GM21381 (cell line): ENCODE measurements around the gene SRGN.
"Not testable (repeated sequence)": the region's sequence is repeated elsewhere in the genome, so short reads cannot be mapped to it uniquely, and the experiment has no call there.

Source experiments
- ATAC-seq: cut with Tn5 transposase; IDR thresholded peaks from one replicate; pipeline ENCODE4 v1.9.1; 2021; ENCODE audit warnings: mild to moderate bottlenecking, moderate library complexity; ENCODE audit not compliant: unreplicated experiment

Gene SRGN

GRCh38 chr10:69087590-69088470, at the start of gene SRGN:
Gene SRGN (plus strand): TSS chr10:69088103. CDS start chr10:69088158, 55 bp downstream.
- peak; percentile 57 for ATAC-seq

- ATAC-seq, result not testable (repeated sequence)
Measured at GRCh38 chr10:69040904-69041303, 47.0 kb upstream of the SRGN start.

- no peak for ATAC-seq
Measured at GRCh38 chr10:69042417-69042816, 45.5 kb upstream of the SRGN start.

- no peak for ATAC-seq
Measured at GRCh38 chr10:69042838-69043237, 45.1 kb upstream of the SRGN start.

- no peak for ATAC-seq
Measured at GRCh38 chr10:69043931-69044531, 43.9 kb upstream of the SRGN start.

- no peak for ATAC-seq
Measured at GRCh38 chr10:69044546-69044945, 43.4 kb upstream of the SRGN start.

GRCh38 chr10:69045441-69046300, 42.2 kb upstream of the SRGN start:
- ATAC-seq, result peak; percentile 53

- ATAC-seq, result no peak
Measured at GRCh38 chr10:69047111-69047832, 40.6 kb upstream of the SRGN start.

GRCh38 chr10:69048103-69048502, 39.8 kb upstream of the SRGN start:
- no peak for ATAC-seq

- ATAC-seq, result no peak
Measured at GRCh38 chr10:69049566-69049961, 38.3 kb upstream of the SRGN start.

- ATAC-seq, result no peak
Measured at GRCh38 chr10:69051303-69051702, 36.6 kb upstream of the SRGN start.

- ATAC-seq, result no peak
Measured at GRCh38 chr10:69051710-69052487, 36.0 kb upstream of the SRGN start.

GRCh38 chr10:69052736-69053135, 35.2 kb upstream of the SRGN start:
- ATAC-seq, result no peak

GRCh38 chr10:69055241-69055640, 32.7 kb upstream of the SRGN start:
- ATAC-seq, result no peak

- ATAC-seq, result peak; percentile 34
Measured at GRCh38 chr10:69056129-69056528, 31.8 kb upstream of the SRGN start.

GRCh38 chr10:69056536-69057260, 31.2 kb upstream of the SRGN start:
- no peak for ATAC-seq

GRCh38 chr10:69057261-69057950, 30.5 kb upstream of the SRGN start:
- no peak for ATAC-seq

GRCh38 chr10:69057951-69058297, 30.0 kb upstream of the SRGN start:
- ATAC-seq, result no peak
